Measurements from ENCODE around the gene UGT8. TPM values are rescaled to one million over a fixed set of nuclear protein-coding genes. Genes with fewer than 3 reads are reported as not detected.

The UGT8 gene
- total RNA-seq, 1 experiment from 2014 or later, result 14.8 TPM

- DNase-seq (ENCODE audit: low read depth, low spot score), result peak; percentile 15
- TSS peak; percentile 48 for BruUV-seq (replicated peaks)
- ChIA-PET CTCF (no interaction called here), RAD21 (ENCODE audit: low non-redundant PET in 1 of 2, low total read pairs in 2 of 2, uncharacterized antibody in 2 of 2, unreplicated experiment in 2 of 2) (no interaction called here), POLR2A (no interaction called here)
- no peaks in the 10 kb centered on the region for H3K9me3 ChIP-seq (ENCODE audit: control insufficient read depth in 1 of 2, insufficient read depth in 1 of 2, low read depth in 1 of 2, low read length in 2 of 2)
- peak overlapping the region; percentile 59 for H3K9ac ChIP-seq (ENCODE audit: low read length)
- no peaks in the 10 kb centered on the region for H3K9me2 ChIP-seq (ENCODE audit: insufficient read depth)
- H4K20me1 ChIP-seq (ENCODE audit: insufficient read depth), result no peaks in the 10 kb centered on the region
- peak overlapping the region; percentile 42 for H2AFZ ChIP-seq (ENCODE audit: low read depth, low read length, poor library complexity, severe bottlenecking)
- no peaks in the 10 kb centered on the region for H3K27me3 ChIP-seq (ENCODE audit: insufficient read depth, low read length)
- TF ChIP-seq TCF7L2 (IDR thresholded peaks at IDR 0.05; ENCODE audit: borderline replicate concordance, extremely low read depth, insufficient read depth, insufficient read length), result peak; percentile 7
- no peak for TF ChIP-seq SRF (IDR thresholded peaks at IDR 0.05; ENCODE audit: low read depth)
- TF ChIP-seq SIN3A (IDR thresholded peaks at IDR 0.05; ENCODE audit: low read depth), result no peak
- no peak for TF ChIP-seq RAD21 (IDR thresholded peaks at IDR 0.05; ENCODE audit: low read depth)
- TF ChIP-seq SP1 (IDR thresholded peaks at IDR 0.05; ENCODE audit: low read depth), result no peak
- no peak for TF ChIP-seq POLR2AphosphoS5 (IDR thresholded peaks at IDR 0.05; ENCODE audit: low read depth, low read length)
- no peak for TF ChIP-seq POLR2A (IDR thresholded peaks at IDR 0.05; ENCODE audit: borderline replicate concordance, extremely low read depth, insufficient read depth, insufficient read length)
- TF ChIP-seq ZNF274 (IDR thresholded peaks at IDR 0.05; ENCODE audit: low read depth, low read length), result no peak
- TF ChIP-seq MAX (IDR thresholded peaks at IDR 0.05), result no peak
- TF ChIP-seq REST (IDR thresholded peaks at IDR 0.05; ENCODE audit: low read depth), result no peak
- no peak for TF ChIP-seq CEBPB (IDR thresholded peaks at IDR 0.05; ENCODE audit: low read depth)
- TF ChIP-seq ZBTB33 (IDR thresholded peaks at IDR 0.05; ENCODE audit: extremely low read depth, insufficient replicate concordance, low read length), result no peak
- no peak for TF ChIP-seq FOSL1 (IDR thresholded peaks at IDR 0.05; ENCODE audit: low read depth)
- TF ChIP-seq EZH2 (IDR thresholded peaks at IDR 0.05), result no peak
- TF ChIP-seq EZH2phosphoT487 (IDR thresholded peaks at IDR 0.05; ENCODE audit: borderline replicate concordance), result no peak
- 0 out of 6 replicates have a peak, but pooled peaks of 1 of the 3 experiments have one; percentile 7 for TF ChIP-seq CTCF (IDR thresholded peaks at IDR 0.05 in 2 of 3, conservative IDR thresholded peaks at IDR 0.05 in 1 of 3; ENCODE audit: borderline replicate concordance in 1 of 3, insufficient read depth in 1 of 3, low read depth in 2 of 3, low read length in 2 of 3)
- peak; percentile 37; the same call in 1 of the 2 replicates for TF ChIP-seq CBX3 (IDR thresholded peaks at IDR 0.05; ENCODE audit: low read depth)
- TF ChIP-seq JUND (IDR thresholded peaks at IDR 0.05), result no peak
- TF ChIP-seq EGR1 (IDR thresholded peaks at IDR 0.05; ENCODE audit: low read depth), result no peak
- H3K4me1 ChIP-seq (ENCODE audit: control insufficient read depth in 1 of 2, insufficient read depth in 2 of 2, low read length in 2 of 2), result peaks cover 3 to 16% of the 10 kb centered on the region in 2 experiments; a peak in 3 of 4 replicates
- no peaks in the 10 kb centered on the region for H3K36me3 ChIP-seq (ENCODE audit: control insufficient read depth in 1 of 2, insufficient read depth in 2 of 2, low read length in 2 of 2)
- peak overlapping the region; percentile 76 to 77 for H3K4me3 ChIP-seq (replicated peaks in 1 of 2; ENCODE audit: low read depth in 1 of 2, low read length in 2 of 2)
- peaks cover 12% of the 10 kb centered on the region for H3K79me2 ChIP-seq (ENCODE audit: insufficient read depth, low read length)
- H3K27ac ChIP-seq (ENCODE audit: low read depth, low read length), result peak overlapping the region; percentile 39
- H3K4me2 ChIP-seq (ENCODE audit: low read length), result peak overlapping the region; percentile 87
- intact Hi-C loops (cut with micrococcal nuclease), result no loop called here
- ATAC-seq, result peak; percentile 52
Measured at GRCh38 chr4:114599231-114599902, 760 bp downstream of the UGT8 start.

Data from HCT116 (cell line).